ENCODE results near the gene SERPINF2.
"Not testable (repeated sequence)": the region's sequence is repeated elsewhere in the genome, so short reads cannot be mapped to it uniquely, and the experiment has no call there.

SERPINF2 gene

GRCh38 chr17:1796800-1797199 is 54.1 kb downstream of the SERPINF2 start:
- no peak for DNase-seq

GRCh38 chr17:1797323-1797722 is 54.7 kb downstream of the SERPINF2 start:
- DNase-seq = no peak

- not testable (repeated sequence) for DNase-seq
These were observed 55.2 kb downstream of the SERPINF2 start for GRCh38 chr17:1797846-1798245.

- no peak for DNase-seq
These were observed 57.6 kb downstream of the SERPINF2 start for GRCh38 chr17:1800240-1800639.

- DNase-seq = no peak
These were observed 58.0 kb downstream of the SERPINF2 start for GRCh38 chr17:1800712-1801111.

GRCh38 chr17:1802429-1802828 is 59.8 kb downstream of the SERPINF2 start:
- DNase-seq = no peak

- DNase-seq = no peak
These were observed 60.6 kb downstream of the SERPINF2 start for GRCh38 chr17:1803280-1803679.

Data from DMS153 (cell line).